Fibroblast of mammary gland (primary cell): ENCODE results near the gene BNIP3.

Experiments used
- DNase-seq: peaks from one replicate; pipeline ENCODE4 v3.0.0-alpha.2; 2010; ENCODE audit warnings: low read depth
- H3K4me3 ChIP-seq: 2 replicates; pipeline ENCODE4 v1.5.1; 2011; ENCODE audit warnings: low read depth, mild to moderate bottlenecking, low read length, moderate library complexity; ENCODE audit not compliant: control insufficient read depth
- TF ChIP-seq, protein P1 (sequence below): conservative IDR thresholded peaks from 2 replicates; pipeline ENCODE4 v1.5.1; 2011; ENCODE audit warnings: low read depth, low read length, inconsistent platforms; ENCODE audit not compliant: control insufficient read depth, insufficient read depth

The BNIP3 gene

DNA sequence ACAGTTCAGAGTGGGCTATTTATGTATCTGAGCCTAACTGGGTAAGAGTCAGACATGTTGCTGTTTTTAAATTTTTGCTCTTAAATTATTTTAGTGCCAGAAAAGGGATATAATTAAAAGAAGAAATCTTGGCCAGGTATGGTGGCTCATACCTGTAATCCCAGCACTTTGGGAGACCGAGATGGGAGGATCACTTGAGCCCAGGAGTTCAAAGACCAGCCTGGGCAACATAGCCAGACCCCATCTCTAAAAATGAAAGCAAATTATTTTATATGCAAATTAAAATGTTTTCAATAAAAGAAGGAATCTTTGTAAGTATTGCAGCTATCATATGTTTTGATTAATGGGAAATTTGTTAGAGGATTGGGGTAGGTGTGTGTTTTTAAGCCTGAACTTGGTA, 39.3 kb downstream of the BNIP3 start:
- no peak overlapping the region for H3K4me3 ChIP-seq
- DNase-seq: no peak
- TF ChIP-seq, protein P1, sequence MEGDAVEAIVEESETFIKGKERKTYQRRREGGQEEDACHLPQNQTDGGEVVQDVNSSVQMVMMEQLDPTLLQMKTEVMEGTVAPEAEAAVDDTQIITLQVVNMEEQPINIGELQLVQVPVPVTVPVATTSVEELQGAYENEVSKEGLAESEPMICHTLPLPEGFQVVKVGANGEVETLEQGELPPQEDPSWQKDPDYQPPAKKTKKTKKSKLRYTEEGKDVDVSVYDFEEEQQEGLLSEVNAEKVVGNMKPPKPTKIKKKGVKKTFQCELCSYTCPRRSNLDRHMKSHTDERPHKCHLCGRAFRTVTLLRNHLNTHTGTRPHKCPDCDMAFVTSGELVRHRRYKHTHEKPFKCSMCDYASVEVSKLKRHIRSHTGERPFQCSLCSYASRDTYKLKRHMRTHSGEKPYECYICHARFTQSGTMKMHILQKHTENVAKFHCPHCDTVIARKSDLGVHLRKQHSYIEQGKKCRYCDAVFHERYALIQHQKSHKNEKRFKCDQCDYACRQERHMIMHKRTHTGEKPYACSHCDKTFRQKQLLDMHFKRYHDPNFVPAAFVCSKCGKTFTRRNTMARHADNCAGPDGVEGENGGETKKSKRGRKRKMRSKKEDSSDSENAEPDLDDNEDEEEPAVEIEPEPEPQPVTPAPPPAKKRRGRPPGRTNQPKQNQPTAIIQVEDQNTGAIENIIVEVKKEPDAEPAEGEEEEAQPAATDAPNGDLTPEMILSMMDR: no peak

DNA sequence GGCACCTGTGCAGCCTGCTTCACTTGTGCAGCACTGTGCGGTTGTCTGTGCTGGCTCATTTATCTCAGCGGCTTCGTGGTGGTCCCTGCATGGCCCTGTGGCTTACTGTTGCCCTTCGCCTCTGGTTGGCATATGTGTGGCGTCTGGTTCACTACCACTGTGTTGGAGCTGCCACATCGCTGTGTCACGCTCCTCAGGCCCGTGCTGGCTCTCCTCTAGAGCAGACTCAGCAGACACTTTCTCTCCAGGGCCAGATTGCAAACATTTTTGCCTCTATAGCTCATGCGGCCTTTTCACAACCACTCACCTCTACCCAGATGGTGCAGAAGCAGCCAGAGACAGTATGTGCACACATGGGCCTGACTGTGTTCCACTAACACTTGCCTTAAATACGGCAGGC, 43.0 kb downstream of the BNIP3 start:
- no peak for DNase-seq
- TF ChIP-seq, protein P1: no peak
- no peak overlapping the region for H3K4me3 ChIP-seq

DNA sequence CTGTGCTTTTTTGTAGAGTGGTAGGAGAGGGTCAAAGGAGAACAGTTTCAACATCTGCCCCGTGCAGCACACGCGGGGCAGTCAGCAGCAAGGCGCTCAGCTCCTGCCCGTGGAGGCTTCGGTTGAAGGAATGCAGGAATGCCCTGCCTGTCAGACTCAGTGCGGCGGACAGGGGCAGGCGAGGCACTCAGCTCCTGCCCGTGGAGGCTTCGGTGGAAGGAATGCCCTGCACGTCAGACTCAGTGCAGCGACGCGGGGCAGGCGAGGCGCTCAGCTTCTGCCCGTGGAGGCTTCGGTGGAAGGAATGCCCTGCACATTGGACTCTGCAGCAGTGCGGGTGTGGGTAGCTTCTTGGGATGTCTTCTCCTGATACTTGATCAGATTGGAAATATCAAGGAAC, 43.9 kb downstream of the BNIP3 start:
- H3K4me3 ChIP-seq: no peak overlapping the region
- no peak for DNase-seq
- TF ChIP-seq, protein P1: no peak

DNA sequence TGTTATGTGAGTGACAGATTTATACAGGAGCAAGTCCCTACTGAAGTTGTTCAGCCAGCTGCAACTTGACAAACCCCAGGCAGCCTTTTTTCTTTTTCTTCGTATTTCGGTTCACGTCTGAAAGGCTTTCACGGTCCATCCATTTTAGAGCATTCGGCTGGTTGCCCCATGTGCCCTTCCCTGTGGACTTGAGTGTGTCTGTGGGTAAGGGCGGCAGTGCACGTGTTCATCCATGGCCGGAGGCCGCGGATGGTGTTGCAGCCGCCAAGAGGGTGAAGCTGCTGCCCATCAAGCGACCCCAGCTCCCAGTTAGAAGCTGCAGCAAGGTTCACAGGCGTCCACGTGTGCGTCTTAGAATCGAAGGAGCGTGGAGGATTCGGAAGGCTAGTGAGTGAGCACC, 45.0 kb downstream of the BNIP3 start:
- no peak for DNase-seq
- TF ChIP-seq, protein P1: no peak
- H3K4me3 ChIP-seq: no peak overlapping the region

DNA sequence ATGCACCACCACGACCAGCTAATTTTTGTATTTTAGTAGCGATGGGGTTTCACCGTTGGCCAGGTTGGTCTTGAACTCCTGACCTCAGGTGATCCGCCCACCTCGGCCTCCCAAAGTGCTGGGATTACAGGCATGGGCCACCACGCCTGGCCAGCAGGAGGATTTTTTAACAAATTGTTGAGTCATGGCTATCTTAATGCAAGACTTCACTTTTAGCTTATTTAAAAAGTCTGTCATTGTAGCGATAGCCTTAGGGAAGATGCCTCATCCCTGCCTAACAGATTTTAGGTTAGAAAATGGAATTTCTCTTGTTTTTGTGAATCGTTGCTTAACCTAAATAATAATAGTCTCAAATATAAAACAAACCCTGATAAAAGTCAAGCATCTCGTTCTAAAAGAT, 45.4 kb downstream of the BNIP3 start:
- TF ChIP-seq, protein P1: no peak
- no peak overlapping the region for H3K4me3 ChIP-seq
- no peak for DNase-seq

DNA sequence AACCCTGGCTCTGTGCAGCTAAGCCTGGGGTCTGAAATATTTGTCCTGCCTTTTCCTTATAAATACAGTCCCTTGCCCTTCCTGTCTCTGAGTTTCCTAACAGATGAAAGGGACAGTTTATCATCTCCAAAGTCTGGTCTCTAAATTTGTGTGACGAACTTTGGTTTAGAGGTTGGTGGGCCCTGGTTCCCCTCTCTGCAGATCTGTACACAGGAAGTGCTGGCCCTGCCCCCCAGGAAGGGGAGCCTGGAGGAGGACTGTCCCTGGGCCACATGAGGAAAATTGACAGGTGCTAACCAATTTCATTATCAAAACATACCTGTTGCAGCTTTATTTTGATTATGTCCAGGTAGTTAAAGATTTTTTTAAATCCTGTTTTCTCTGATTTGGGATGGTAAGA, 46.5 kb downstream of the BNIP3 start:
- DNase-seq: no peak
- TF ChIP-seq, protein P1: no peak
- no peak overlapping the region for H3K4me3 ChIP-seq

DNA sequence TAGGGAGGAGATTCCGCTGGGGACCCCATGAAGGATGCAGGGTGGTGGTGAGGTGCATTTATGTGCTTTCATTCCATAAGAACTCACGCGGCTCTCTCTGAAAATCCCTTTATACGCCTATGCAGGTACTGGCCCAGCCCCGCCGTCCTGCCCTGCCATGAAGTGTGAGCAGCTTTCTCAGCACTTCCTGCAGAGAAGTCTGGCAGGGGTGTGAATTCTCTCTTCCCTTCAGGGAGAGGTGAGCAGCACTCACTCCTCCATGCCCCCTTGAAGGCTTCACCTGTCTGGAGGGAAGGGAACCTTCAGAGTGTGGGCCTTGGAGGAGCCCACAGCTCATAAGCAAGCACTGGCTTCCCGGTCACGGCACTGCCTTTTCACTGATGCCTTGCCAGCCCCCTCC, 47.0 kb downstream of the BNIP3 start:
- DNase-seq: no peak
- TF ChIP-seq, protein P1: no peak
- H3K4me3 ChIP-seq: no peak overlapping the region
